Mesothelial cell of epicardium (in vitro differentiated cells): ENCODE measurements around the gene INSL3. TPM values are rescaled to one million over a fixed set of nuclear protein-coding genes. Genes with fewer than 3 reads are reported as not detected.
"Not testable (repeated sequence)": the region's sequence is repeated elsewhere in the genome, so short reads cannot be mapped to it uniquely, and the experiment has no call there.

ENCODE experiments used
- DNase-seq, 2 experiments: peaks; one replicate each; pipeline ENCODE4 v3.0.0; 2021; ENCODE audit warnings: low spot score in 2 of 2; ENCODE audit not compliant: unreplicated experiment in 2 of 2
- H3K27ac Mint-ChIP-seq: 2 replicates; pipeline ENCODE4 v1.8.0; 2021; ENCODE audit warnings: mixed read lengths
- H3K27me3 Mint-ChIP-seq: 2 replicates; pipeline ENCODE4 v1.8.0; 2021; ENCODE audit warnings: low read depth, mixed read lengths
- H3K36me3 Mint-ChIP-seq: 2 replicates; pipeline ENCODE4 v1.8.0; 2021; ENCODE audit warnings: mixed read lengths
- H3K4me1 Mint-ChIP-seq: 2 replicates; pipeline ENCODE4 v1.8.0; 2021; ENCODE audit warnings: mixed read lengths
- H3K4me3 Mint-ChIP-seq: 2 replicates; pipeline ENCODE4 v1.8.0; 2021; ENCODE audit warnings: mild to moderate bottlenecking, moderate library complexity, mixed read lengths
- H3K9me3 Mint-ChIP-seq: 2 replicates; pipeline ENCODE4 v1.8.0; 2021; ENCODE audit warnings: mixed read lengths
- CTCF ChIP-seq: fragments of 200-600 bp; sonication (generic); IDR thresholded peaks from one replicate; pipeline ENCODE4 v1.5.0; 2021; ENCODE audit warnings: antibody characterized with exemption; ENCODE audit not compliant: unreplicated experiment
- total RNA-seq: library from RNA; stranded (reverse); gene quantifications from 3 replicates; pipeline ENCODE4 v1.2.1, GENCODE V29; 2021

Gene INSL3
- total RNA-seq, 1 donor from 2014 or later: 0.92 TPM

GRCh38 chr19:17778968-17779929, 42.1 kb downstream of the INSL3 start:
- H3K4me3 Mint-ChIP-seq: peak overlapping the region; percentile 36
- H3K4me1 Mint-ChIP-seq: peaks cover 7% of the 10 kb centered on the region
- DNase-seq: no peak
- no peak overlapping the region for H3K27ac Mint-ChIP-seq
- H3K9me3 Mint-ChIP-seq: no peaks in the 10 kb centered on the region
- no peak for TF ChIP-seq CTCF
- H3K27me3 Mint-ChIP-seq: peaks cover 31% of the 10 kb centered on the region
- H3K36me3 Mint-ChIP-seq: no peaks in the 10 kb centered on the region

GRCh38 chr19:17778251-17778967, 42.9 kb downstream of the INSL3 start:
- Mint-ChIP-seq H3K27ac (no peak overlapping the region), H3K27me3 (peaks cover 31% of the 10 kb centered on the region), H3K9me3 (no peaks in the 10 kb centered on the region), H3K36me3 (no peaks in the 10 kb centered on the region), H3K4me1 (peaks cover 5% of the 10 kb centered on the region), H3K4me3 (peak overlapping the region; percentile 47)
- DNase-seq: peak in 1 of 2 experiments; percentile 45
- no peak for TF ChIP-seq CTCF

GRCh38 chr19:17777840-17778239, 43.5 kb downstream of the INSL3 start:
- H3K27ac Mint-ChIP-seq, H3K9me3 Mint-ChIP-seq, DNase-seq, H3K36me3 Mint-ChIP-seq, H3K4me1 Mint-ChIP-seq: not testable (repeated sequence)
- H3K27me3 Mint-ChIP-seq: peaks cover 31% of the 10 kb centered on the region
- peak overlapping the region; percentile 47 for H3K4me3 Mint-ChIP-seq

- Mint-ChIP-seq H3K4me1 (peaks cover 5% of the 10 kb centered on the region), H3K27me3 (peaks cover 31% of the 10 kb centered on the region), H3K9me3 (no peaks in the 10 kb centered on the region), H3K27ac (no peak overlapping the region), H3K4me3 (no peak overlapping the region), H3K36me3 (no peaks in the 10 kb centered on the region)
- DNase-seq: no peak
- TF ChIP-seq CTCF: no peak
These were observed 45.1 kb downstream of the INSL3 start for GRCh38 chr19:17775991-17776803.

GRCh38 chr19:17775245-17775927, 45.9 kb downstream of the INSL3 start:
- DNase-seq: peak in 1 of 2 experiments; percentile 64
- Mint-ChIP-seq H3K9me3 (no peaks in the 10 kb centered on the region), H3K4me3 (no peak overlapping the region)

More at GRCh38 chr19:17775245-17775927, 45.9 kb downstream of the INSL3 start:
- TF ChIP-seq CTCF: peak; percentile 69
- Mint-ChIP-seq H3K36me3 (no peaks in the 10 kb centered on the region), H3K27me3 (peaks cover 31% of the 10 kb centered on the region), H3K27ac (no peak overlapping the region), H3K4me1 (peaks cover 5% of the 10 kb centered on the region)
